GM19455 (cell line): ENCODE measurements around the gene FOXN3.

Experiments
- ATAC-seq: cut with Tn5 transposase; IDR thresholded peaks from one replicate; pipeline ENCODE4 v1.9.1; 2021; ENCODE audit not compliant: unreplicated experiment

The FOXN3 gene

DNA sequence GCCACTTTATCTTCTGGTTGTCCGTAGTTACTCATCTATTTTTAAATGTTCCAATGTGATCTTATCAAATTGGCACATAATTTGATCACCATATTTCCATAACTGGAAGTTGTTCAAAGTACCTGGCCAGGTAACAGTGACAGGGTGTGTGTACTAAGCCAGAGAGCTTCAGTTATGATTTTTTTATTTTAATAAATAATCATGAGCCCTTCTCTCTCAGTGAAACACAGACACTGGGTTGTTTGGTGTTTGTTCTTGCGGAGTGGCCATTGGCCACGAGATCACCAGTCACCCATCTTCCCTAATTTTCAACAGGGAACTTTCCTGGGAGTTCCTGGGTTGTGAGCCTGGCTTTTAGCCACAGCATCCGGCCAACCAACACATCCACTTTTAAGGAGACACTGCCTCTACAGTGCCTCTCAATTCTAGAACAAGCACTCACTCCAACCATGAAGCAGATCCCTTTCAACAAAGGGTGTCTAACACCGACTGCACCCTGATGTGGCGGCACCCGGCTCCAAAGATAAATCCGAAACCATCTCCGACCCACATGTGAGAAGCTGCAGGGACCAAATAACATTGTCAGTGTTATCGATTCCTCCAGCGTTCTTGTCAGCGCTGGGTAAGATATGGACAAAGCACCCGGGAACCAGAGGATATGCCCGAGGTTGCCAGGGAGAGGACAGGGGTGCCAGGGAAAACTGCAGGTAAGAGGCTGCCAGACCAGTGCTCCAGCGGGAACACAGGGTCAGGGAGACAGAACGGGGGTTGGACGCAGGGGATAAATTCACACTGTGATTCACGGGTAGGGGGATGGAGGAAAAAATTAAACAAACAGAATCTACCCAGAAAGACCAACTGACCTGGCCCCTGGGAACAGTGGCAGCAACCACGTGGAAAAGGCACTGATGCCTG is 49.9 kb downstream of the FOXN3 start:
- no peak for ATAC-seq

- peak; percentile 91 for ATAC-seq
These were observed 51.8 kb downstream of the FOXN3 start for GRCh38 chr14:89365061-89365801.

DNA sequence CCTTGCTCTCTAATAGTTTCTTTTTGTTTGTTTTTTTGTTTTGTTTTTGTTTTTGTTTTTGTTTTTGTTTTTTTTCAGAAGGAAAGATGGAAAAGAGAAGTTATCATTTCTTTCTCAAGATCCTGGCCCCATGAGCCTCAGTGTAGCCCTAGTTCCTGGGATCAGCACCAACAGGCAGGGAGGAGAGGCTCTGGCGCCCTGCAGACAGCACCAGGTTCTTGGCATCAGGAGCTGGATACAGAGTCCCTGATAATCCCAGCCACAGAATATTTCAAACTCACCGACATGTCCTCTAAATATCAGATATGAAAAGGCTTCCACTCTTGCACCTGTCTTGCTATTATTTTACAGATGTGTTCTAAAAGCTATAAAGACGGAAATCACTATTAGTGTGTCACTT is 52.7 kb downstream of the FOXN3 start:
- ATAC-seq: no peak

DNA sequence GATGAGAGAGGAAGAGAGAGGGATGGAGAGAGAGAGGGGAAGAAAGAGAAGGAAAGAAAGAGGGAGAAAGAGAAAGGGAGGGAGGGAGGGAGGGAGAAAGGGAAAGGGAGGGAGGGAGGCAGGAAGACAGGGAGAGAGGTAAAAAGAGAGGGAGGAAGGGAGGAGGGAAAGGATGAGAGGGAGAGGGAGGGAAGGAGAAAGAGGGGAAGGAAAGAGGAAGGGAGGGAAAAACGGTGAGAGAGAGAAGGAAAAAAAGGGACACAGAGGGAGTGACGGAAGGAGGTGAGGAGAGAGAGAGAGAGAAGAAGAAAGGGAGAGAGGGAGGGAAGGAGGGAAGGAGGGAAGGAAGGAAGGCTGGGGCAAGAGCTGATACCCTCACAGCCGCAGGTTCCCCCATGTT is 56.8 kb downstream of the FOXN3 start:
- no peak for ATAC-seq

DNA sequence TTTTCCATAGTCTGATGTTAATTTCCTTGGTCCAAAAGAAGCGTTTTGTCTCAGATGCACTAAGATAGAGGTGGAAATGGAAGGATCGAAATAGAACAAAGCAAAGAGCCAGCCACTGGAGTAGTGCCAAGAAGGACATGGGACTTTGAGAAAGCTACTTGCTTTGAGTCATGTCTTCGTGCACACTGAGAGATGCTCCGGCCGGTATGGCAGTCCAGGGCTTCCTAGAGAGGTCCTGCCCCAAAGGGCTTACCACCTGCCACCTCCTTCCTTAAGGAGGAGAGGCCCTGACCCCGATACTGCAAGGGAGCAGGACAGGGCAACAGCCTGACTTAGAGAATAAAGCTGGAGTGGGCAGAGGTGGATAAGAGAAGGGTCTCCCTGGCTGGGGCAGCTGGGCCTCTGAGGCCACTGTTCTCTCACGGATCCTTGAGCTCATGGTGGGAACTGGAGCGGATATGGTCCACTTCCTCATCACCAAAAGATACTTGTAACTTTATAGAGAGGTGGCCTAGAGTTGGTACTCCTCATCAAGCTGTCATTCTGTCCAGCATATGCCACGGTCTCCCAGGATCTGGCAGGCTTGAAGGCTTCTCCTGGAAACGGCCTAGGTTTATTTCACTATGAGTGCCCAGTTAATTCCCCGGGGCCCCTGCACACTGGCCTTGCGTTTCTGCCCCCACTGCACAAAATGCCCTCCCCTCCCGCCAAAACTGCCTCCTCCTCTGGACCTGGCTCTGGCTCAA is 57.4 kb downstream of the FOXN3 start:
- no peak for ATAC-seq

DNA sequence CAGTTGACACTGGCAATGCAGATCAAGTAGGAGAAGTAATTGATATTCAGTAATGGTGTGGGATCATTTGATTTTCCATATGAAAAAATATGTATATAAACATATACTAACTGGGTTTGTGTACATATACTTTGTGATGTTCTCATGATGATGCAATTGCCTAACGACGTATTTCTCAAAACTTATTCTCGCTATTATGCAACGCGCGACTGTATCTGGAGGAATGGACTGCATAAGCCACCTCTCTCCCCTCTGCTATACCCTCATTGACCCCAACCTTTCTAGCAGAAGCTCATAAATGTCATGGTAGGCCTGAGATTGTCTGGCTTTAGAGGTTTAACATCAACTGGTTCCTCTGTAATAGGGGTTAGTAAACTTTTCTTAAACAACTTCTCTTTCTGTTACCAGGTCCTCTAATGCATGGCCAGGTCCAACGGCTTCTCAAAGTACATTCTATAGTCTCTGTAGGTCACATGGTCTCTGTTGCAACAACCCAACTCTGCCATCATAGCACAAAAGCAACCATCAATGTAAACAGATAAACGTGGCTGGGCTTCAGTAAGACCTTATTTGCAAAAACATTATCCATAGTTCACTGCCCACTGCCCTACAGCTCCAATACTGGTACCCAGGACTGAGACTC is 59.3 kb downstream of the FOXN3 start:
- no peak for ATAC-seq

GRCh38 chr14:89356927-89357326 is 60.1 kb downstream of the FOXN3 start:
- no peak for ATAC-seq

GRCh38 chr14:89356496-89356895 is 60.5 kb downstream of the FOXN3 start:
- ATAC-seq: no peak

DNA sequence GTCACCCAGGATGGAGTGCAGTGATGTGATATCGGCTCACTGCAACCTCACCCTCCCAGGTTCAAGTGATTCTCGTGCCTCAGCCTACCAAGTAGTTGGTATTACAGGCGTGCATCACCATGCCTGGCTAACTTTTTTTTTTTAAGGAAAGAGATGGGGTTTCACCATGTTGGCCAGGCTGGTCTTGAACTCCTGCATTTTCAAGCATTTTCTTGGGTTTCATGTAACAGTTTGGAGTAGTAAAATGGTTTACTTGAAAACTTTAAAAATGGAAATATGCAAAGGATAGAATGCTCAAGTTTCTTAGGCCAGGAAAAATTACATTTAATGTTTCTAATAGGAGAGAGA is 63.3 kb downstream of the FOXN3 start:
- no peak for ATAC-seq

- no peak for ATAC-seq
These were observed 63.9 kb downstream of the FOXN3 start for GRCh38 chr14:89352976-89353765.

GRCh38 chr14:89351516-89352404 is 65.3 kb downstream of the FOXN3 start:
- peak; percentile 56 for ATAC-seq

DNA sequence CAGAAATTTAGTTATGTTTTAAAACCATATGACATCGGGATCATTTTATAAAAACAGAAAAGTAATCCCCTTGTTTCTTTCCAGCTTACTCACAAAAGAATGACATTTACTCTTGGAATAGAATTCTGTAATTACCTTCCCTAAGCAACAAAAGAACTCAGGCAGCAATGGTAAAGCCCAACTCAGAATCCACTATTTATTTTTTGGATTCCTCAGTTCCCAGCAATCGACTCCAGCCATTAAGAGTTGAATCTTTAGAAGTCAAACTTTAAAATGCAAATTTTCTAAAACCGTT is 65.9 kb downstream of the FOXN3 start:
- ATAC-seq: no peak

DNA sequence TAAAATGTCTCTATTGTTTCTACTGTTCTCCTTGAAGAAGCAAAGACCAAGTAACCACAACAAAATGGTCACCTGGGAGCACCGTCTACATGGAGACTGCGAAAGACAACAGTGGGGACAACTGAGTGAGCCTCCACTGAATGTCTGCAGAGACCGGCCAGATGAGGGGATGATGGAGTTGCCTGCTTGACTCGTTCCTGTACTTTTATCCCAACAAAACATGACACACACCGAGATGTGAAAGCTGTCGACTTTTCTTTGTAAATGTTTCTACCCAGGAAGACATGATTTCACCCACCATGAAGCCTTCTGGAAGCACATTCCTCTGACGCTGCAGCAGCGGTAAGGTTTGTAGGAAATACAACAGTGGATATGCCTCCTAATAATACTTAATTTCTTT is 66.9 kb downstream of the FOXN3 start:
- ATAC-seq: no peak

- ATAC-seq: no peak
These were observed 67.6 kb downstream of the FOXN3 start for GRCh38 chr14:89349171-89350008.

GRCh38 chr14:89348722-89349121 is 68.3 kb downstream of the FOXN3 start:
- no peak for ATAC-seq

DNA sequence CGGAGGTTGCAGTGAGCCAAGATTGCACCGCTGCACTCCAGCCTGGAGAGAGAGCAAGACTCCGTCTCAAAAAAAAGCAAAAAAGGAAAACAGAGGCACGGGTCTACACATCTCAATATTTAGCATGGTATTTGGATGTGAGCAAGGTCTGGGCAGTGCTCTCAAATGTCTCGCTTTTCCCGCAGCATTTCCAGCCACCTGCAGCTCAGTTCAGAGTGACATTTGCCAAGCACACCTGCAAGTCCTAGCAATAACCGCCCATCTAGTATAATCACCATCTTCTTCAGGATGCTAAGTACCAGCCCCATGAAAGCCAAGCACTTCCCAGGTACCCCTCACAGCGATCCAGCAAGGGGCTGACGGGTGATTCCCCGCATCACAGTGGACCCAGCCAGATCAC is 69.1 kb downstream of the FOXN3 start:
- ATAC-seq: no peak

GRCh38 chr14:89344920-89345254 is 72.1 kb downstream of the FOXN3 start:
- no peak for ATAC-seq

DNA sequence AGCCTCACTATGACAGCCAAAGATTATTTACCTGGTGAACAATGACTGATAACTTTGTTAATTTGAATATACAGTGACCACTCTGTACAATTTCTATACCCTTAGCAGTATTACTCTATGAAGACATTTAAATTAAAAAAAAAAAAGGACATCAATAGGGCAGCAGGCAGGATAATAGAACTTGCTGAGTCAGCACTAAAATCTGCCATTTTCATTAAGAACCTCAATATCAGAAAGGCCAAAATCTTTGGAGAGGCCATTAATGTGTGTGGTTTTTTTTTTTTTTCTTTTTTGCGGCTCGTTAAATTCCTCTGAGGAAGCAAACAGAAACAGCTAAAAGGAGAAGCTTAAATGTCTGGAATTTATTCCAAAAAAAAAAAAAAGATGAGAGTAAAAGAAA is 73.7 kb downstream of the FOXN3 start:
- no peak for ATAC-seq

GRCh38 chr14:89342049-89342448 is 75.0 kb downstream of the FOXN3 start:
- no peak for ATAC-seq
